HG03571 (cell line): Measurements from ENCODE around the gene OSM.

ENCODE experiments used
- ATAC-seq: cut with Tn5 transposase; IDR thresholded peaks from one replicate; pipeline ENCODE4 v1.9.1; 2021; ENCODE audit not compliant: unreplicated experiment

OSM gene

DNA sequence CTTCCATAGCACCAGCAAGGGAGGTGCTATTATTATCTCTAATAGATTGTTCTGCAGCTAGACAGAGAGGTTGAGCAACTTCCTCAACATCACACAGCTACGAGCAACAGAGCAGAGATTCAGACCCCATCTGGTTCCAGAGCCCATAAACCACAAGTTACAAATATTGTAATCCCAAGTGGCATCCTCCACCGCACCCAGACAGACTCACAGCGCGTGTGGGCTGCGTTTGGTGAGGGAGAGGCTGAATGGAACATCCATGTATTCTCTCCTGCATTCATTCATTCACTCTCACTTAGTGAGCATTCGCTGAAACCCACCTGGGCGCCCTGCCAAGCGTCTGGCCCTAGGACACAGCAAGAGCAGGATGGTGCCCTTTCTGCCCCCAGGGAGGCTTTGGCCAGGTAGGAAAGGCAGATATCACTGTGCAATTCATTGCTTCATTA lies 53.6 kb downstream of the OSM start:
- ATAC-seq = no peak
